ENCODE measurements around the gene DENND4C. TPM values are rescaled to one million over a fixed set of nuclear protein-coding genes. Genes with fewer than 3 reads are reported as not detected.
"Not testable (repeated sequence)": the region's sequence is repeated elsewhere in the genome, so short reads cannot be mapped to it uniquely, and the experiment has no call there.

DENND4C gene
- total RNA-seq, 1 donor from 2014 or later: 74.6 TPM

DNA sequence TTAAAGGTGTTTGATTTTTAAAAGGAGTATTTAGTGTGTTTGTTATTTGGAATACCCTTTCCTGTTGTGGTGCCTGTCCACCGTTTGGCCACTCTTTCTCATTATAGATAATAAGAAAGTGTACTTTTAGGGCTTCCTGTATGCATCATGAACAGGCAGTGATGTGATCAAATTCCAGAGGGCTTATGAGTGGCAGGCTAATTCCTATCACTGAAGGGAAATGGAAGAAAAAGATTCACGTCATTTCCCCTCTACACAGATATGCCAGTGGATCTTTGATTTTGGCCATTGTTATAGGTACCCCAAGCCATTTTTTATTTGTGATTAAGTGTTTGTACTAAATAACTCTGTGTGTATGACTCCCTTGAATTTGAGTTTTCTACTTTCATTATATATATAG is 112.5 kb downstream of the DENND4C start:
- no peak for DNase-seq (ENCODE audit: low spot score in 2 of 2)

DNA sequence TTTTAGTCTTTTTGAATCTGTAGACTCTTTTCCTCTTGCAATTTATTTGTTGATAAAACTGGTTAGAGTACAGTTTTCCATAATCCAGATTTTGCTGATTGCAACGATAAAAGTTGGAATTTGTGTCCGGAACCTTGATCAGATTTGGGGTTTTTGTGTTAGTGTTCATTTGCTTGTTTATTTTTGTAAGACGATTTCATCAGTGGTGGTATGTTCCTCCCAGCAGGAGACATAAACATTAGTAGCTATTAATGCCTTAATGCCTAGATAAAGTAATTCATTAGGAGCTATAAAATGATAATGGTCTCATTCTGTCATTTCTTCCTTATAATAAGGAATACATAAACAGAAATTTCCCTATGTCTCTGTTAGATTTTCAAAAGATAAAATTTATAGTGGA is 128.2 kb downstream of the DENND4C start:
- no peak for FAIRE-seq

More for the DNA sequence above, 112.5 kb downstream of the DENND4C start:
- FAIRE-seq: no peak

DNA sequence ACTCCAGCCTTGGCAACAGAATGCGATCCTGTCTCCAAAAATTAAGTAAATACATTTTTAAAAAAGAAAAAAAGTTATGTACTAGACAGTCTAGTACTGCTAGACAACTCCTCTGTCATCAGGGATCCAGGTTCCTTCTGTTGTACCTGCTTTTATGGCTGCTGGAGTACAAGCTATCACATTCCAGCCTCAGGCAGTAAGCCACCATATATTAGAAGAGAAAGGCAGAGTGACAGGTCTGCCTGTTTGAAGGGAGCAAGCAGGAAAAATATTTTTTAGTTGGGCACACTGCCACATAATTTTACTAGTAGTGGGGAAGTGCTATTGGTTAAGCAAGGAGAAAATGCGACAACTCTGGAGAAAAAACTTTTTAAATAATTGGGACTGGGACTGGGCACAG is 138.6 kb downstream of the DENND4C start:
- FAIRE-seq: no peak
- no peak for DNase-seq (ENCODE audit: low spot score in 2 of 2)

More for the DNA sequence above, 128.2 kb downstream of the DENND4C start:
- no peak for DNase-seq (ENCODE audit: low spot score in 2 of 2)

DNA sequence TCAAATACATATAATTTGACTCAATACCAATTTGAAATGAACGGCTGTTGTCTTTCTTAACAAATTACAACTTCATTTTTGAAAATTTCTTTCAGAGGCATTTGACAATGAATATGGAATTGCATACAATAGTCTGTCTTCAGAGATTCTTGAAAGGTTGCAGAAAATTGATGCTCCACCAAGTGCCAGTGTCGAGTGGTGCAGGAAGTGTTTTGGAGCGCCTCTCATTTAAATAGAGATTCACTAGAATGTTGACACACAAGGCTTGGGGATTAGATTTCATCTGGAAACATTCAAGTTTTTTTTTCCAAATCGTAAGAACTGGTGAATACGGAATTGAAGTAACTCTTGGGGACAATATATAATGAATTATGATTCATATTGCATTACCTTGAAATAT is 141.4 kb downstream of the DENND4C start:
- FAIRE-seq (no peak), DNase-seq (ENCODE audit: low spot score in 2 of 2) (no peak)

DNA sequence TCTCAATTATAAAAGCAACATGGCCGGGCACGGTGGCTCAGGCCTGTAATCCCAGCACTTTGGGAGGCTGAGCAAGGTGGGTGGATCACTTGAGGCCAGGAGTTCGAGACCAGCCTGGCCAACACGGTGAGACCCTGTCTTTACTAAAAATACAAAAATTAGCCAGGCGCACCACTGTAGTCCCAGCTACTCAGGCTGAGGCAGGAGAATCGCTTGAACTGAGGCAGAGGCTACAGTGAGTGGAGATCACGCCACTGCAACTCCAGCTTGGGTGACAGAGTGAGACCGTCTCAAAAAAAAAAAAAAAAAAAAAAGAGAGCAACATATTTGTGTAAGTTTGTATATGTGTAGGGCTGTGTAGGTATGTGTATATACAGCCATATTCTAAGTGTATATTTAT is 142.1 kb downstream of the DENND4C start:
- FAIRE-seq (no peak), DNase-seq (ENCODE audit: low spot score in 2 of 2) (no peak)

DNA sequence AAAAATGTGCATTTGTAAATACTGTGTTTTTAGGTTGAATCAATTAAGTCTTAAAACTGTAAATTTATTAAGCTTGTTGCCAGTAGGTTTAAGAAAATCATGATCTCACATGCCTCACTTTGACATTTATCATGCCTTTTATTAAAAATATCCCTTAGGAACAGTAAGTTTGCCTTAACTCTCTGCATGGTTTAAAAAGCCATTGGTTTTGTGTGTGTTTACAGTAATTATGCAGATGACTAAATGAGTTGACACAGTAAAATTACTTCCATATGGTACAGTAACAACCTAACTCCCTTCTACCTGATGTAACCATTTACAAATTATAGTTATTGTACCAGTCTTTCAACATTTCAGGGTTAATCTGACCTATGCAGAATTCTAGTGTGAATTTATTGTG is 143.0 kb downstream of the DENND4C start:
- DNase-seq (ENCODE audit: low spot score in 2 of 2): no peak
- FAIRE-seq: no peak

DNA sequence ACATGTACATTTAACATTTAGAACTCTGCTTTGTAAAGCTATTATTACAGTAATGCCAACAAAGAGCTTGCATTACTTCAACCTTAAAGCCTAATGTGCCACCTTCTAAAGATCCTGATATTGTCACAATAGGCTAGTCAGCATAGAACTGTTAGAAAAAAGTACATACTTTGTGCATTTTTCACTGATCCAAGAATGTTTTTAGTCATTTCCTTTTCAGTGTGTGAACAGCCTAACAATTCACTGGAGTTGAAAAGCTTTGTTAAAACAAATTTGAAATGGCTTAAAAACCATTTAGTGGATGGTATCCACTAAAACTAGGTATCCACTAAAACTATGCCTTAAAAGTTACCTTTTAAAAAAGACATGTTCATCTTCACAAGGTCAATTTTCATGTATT is 145.0 kb downstream of the DENND4C start:
- no peak for FAIRE-seq
- DNase-seq (ENCODE audit: low spot score in 2 of 2): no peak

DNA sequence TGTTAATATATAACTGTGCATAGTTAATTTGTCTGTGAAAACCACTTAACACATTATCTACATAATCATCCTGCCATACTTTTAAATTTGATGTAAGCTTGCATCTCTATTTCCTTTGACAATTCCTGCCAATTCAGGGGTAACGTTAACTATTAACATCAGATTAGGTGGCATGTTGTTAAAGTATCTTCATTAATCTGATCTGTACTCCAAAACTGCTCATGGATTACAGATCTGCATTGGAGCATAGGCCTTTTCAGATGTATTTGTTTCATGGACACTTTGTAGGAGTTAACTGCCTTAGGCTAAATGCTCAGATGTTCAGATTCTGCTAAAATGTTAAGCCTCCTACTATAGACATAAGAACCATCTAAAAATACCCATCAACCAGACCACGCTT is 146.4 kb downstream of the DENND4C start:
- DNase-seq (ENCODE audit: low spot score in 2 of 2) (no peak), FAIRE-seq (no peak)

DNA sequence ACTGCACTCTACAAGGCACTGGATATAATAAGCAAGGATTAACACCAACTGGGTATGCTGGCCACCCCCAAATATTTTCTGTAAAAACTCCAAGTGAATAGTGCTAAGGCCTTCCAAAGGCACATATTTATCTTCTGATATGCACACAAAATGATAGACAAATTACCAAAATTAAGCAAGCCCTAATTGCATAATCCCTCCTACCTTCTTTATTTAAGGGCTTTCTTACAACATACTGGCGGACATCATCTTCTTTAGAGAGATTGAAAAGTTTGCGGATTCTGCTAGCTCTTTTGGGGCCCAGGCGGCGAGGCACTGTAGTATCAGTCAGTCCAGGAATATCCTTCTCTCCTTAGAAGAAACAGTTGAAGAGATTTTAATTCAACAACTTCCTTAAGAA is 147.7 kb downstream of the DENND4C start:
- FAIRE-seq (no peak), DNase-seq (ENCODE audit: low spot score in 2 of 2) (no peak)

DNA sequence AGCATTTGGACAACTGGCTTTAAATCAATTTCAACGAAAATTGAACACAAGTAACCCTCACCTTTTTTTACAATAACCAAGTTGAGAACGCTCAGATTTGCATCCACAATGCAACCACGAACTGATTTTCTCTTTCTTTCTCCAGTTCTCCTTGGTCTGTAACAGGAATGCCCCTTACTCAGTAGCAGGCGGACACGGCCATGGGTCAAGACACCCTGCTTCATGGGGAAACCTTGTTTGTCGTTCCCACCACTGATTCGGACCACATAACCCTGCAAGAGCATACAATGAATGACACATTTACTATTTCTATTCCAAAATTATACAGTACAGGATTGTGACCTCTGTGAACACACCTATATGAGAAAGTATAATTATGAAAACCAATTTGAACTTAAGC is 148.2 kb downstream of the DENND4C start:
- FAIRE-seq (no peak), DNase-seq (ENCODE audit: low spot score in 2 of 2) (no peak)

DNA sequence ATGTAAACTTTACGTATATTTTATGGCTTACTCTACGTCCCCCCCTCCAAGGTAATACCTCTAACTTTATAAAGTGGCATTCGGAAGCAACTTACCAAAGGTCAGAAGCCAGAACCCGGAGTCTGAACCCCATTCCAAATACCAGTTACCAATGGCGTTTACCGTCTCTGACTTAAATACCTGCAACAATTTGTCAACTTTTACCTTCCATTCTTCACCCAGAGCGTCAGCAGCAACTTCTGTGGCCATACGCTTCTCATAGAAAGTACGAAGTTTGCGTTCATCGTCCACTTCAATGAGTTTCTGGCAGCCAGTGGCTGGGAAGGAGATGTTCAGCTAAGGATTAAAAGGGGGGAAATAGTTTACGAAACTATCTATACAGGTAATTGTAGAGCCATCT is 148.8 kb downstream of the DENND4C start:
- FAIRE-seq (no peak), DNase-seq (ENCODE audit: low spot score in 2 of 2) (no peak)

DNA sequence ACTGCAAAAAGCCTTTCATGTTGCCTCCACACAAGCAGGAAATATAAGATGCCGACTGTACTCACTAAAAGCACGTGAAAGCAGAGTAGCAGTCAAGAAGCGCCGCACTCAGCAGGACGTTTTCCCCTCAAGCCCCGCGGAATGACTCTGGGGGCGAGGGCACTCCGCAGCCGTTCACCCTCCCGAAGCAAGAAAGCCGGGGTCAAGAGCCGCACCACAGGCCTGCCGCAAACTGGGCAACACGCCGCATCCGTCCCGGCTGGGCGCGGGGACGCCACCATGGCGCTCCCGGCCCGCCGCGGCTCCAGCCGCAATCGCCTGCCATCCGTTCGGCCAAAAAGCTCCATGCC is 149.2 kb downstream of the DENND4C start:
- no peak for FAIRE-seq
- DNase-seq (ENCODE audit: low spot score in 2 of 2): peak in 1 of 2 donors; percentile 19

DNA sequence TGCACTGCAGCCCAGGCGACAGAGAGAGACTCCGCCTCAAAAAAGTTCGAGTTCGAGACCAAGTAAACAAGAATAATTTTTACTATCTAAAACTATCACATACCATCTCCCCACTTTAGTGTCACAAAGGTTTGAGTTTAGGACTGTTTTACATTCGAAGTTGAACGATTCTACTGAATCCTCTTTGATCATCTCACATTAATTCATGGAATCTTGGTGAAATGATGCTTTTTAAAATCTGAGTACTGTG is 150.3 kb downstream of the DENND4C start:
- FAIRE-seq (no peak), DNase-seq (ENCODE audit: low spot score in 2 of 2) (no peak)

DNA sequence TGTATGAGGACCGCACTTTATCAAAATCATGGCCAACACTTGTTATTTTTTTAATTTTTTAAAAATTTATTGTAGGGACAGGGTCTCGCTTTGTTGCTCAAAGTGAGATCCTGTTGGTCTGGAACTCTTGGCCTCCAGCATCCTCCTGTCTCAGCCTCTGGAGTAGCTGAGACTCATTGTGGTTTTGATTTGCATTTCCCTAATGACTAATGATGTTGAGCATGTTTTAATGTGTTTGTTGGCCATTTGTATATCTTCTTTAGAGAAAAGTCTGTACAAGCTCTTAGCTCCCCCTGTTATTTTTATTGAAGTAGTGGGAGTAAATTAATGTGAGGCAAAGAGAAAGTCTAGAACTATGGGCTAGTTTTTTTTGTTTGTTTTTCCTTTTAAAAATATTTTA is 151.2 kb downstream of the DENND4C start:
- DNase-seq (ENCODE audit: low spot score in 2 of 2) (no peak), FAIRE-seq (no peak)

DNA sequence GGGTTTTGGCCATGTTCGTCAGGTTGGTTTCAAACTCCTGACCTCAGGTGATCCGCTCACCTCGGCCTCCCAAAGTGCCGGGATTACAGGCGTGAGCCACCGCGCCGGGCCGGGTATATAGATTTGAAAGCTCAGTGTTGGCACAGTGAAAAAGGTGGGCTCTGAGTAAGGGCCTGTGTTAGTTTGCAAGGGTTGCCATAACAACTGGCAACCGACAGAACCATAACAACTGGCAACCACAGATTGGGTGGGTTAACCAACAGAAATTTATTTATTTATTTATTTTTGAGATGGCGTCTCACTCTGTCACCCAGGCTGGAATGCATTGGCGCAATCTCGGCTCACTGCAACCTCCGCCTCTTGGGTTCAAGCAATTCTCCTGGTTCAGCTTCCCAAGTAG is 154.7 kb downstream of the DENND4C start:
- not testable (repeated sequence) for DNase-seq (ENCODE audit: low spot score in 2 of 2); FAIRE-seq

DNA sequence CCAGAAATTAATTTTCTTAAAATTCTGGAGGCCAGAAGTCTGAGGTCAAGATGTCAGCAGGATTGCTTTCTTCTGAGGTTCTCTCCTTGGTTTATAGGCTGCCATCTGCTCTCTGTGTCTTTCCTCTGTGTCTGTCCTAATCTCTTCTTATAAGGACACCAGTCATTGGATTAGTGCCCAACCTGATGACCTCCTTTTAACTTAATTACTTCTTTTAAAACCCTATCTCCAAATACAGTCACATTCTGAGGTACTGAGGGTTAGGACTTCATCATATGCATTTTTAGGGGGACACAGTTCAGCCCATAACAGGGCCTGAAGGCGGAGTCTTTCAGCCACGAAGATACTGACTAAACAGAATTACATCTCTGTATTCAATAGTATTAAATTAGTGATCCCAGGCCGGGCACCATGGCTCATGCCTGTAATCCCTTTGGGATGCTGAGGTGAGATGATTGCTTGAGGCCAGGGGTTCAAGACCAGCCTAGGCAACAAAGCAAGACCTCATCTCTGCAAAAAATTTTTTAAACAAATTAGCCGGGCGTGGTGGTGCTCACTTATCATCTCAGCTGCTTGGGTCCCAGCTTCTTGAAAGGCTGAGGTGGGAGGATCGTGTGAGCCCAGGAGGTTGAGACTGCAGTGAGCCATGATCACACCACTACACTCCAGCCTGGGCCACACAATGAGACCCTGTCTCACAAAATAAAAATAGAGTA is 155.5 kb downstream of the DENND4C start:
- no peak for FAIRE-seq
- no peak for DNase-seq (ENCODE audit: low spot score in 2 of 2)

DNA sequence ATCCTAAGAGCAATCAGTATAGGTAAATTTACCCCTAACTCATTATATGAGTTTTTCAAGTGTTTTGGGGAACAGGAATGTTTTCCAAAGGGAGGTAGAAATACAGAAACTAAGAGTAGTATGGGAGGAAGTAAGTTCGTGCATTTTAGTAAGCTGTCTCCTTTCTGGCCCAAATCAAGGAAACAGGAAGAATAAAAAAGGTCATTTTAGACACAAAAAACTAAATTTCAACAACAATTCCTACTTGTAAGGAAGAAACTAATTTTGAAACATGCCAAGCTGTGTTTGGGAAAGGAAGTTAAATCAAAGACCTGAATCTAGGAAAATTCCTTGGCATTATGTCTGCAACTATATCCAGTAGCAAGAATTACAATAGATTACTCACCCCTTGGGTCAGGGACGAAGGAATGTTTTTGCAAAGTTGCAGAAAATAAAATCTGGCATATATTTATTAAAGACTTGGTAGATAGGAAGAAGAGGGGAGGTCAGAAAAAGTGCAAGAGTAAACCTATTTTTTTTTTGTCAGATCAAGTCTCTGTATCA is 156.1 kb downstream of the DENND4C start:
- no peak for FAIRE-seq
- DNase-seq (ENCODE audit: low spot score in 2 of 2): no peak

DNA sequence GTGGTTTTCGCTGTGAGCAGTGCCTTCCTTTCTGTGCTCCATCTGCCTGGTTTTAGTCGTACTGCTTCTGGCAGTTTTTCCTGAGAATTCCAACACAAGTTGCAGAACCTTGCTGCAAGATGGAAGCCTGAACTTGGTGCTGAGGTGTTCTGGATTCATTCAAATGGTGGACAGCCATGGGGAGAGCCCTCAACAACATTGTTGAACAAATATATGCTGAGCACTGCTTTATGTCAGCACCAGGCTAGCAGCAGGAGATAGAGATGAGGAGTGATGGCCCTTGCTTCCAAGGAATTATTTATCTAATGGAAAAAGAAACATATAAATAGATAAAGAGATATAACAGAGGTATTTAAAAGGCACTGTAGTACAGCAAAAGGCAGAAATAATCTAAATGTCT is 156.8 kb downstream of the DENND4C start:
- DNase-seq (ENCODE audit: low spot score in 2 of 2): no peak
- FAIRE-seq: no peak

DNA sequence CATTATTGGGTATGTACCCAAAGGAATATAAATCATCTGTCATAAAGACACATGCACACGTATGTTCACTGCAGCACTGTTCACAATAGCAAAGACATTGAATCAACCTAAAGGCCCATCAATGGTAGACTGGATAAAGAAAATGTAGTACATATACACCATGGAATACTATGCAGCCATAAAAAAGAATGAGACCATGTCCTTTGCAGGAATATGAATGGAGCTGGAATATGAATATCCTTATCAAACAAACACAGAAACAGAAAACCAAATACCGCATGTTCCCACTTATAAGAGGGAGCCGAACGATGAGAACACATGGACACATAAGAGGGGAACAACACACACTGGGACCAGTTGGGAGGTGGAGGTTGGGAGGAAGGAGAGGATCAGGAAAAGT is 159.0 kb downstream of the DENND4C start:
- DNase-seq (ENCODE audit: low spot score in 2 of 2); FAIRE-seq: not testable (repeated sequence)

DNA sequence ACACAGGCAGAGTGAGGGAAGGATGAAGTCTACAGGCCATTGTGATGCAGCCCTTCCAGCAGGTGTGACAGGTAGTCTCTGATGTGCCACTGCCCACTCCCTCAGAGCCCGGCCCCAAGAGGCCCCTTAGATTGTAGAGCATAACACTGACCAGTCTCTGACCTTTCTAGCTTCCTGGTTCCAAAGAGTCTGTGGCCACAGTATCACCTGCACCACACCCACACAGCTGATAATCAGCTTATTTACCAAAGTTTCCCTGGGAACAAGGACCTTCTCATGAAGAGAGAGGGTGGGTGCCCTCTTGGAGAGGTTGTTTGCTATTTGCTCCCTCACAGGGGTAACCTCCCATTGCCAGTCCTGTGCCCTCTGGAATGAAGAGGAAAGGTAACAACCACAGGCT is 167.4 kb downstream of the DENND4C start:
- DNase-seq (ENCODE audit: low spot score in 2 of 2) (no peak), FAIRE-seq (no peak)

DNA sequence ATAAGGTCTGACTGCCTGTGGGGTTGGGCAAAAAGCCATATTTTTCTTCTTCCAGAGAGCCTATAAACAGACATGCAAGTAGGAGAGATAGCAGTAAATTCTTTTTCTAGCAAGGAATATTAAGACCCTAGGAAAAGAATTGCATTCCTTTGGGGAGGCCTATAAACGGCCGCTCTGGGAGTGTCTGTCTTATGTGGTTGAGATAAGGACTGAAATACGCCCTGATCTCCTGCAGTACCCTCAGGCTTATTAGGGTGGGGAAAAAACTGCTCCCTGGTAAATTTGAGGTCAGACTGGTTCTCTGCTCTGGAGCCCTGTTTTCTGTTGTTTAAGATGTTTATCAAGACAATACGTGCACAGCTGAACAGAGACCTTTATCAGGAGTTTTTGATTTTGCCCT is 172.7 kb downstream of the DENND4C start:
- FAIRE-seq: not testable (repeated sequence)

DNA sequence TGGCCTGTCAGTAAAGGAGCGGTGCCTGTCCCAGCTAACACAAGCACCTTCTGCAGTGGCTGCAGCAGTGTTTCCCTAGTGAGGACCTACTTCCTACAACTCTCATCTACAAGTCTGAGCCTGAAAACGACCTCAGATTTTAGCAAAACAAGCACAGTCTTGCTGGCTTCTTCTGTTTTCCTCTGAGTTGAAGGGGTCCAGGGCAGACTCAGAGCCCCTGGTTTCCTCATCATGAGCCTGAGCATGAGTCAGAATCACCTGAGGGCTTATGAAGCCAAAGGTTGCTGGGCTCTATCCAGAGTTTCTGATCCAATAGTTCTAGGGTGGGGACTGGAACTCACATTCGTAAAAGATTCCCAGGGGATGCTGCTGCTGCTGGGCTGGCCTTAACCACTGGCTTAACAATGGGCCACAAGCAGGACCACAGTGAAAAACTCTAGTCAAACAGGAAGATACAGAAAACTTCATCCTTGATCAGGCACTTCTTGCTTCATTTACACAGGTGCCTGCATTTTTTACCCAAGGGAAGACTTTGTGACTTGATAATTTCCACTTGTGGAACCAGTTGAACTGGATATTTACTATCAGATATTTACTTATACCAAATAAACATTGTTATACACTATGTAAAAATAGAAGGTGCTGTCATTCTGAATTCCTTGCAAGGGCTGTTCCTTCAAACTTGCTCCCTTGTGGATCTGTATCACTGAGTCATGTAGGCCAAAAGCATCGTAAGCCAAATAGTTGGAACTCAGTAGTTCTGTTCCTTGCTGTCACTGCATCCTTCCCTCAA is 174.0 kb downstream of the DENND4C start:
- DNase-seq (ENCODE audit: low spot score in 2 of 2) (no peak), FAIRE-seq (no peak)

More for the DNA sequence above, 172.7 kb downstream of the DENND4C start:
- DNase-seq (ENCODE audit: low spot score in 2 of 2): not testable (repeated sequence)
